Right lung (tissue), 10 donors: ENCODE results near the gene GALNT16. TPM values are rescaled to one million over a fixed set of nuclear protein-coding genes. Genes with fewer than 3 reads are reported as not detected.
A peak's percentile ranks its signal among the peaks of the same experiment; 100 is the strongest.
"Not testable (repeated sequence)": the region's sequence is repeated elsewhere in the genome, so short reads cannot be mapped to it uniquely, and the experiment has no call there.

ENCODE experiments used
- DNase-seq, 2 donors: peaks; one replicate each; pipeline ENCODE4 v3.0.0-alpha.2; 2013
- long read RNA-seq, 8 donors: transcript quantifications; one replicate each; lab custom pipeline, GENCODE V29; 2026
- polyA plus RNA-seq, 5 donors: library from polyadenylated mRNA; unstranded; fragments of 120-200 nt; gene quantifications; one replicate each; pipeline versions ENCODE4 v1.2.1 to v1.2.3, GENCODE V29; 2013; ENCODE audit warnings: inconsistent platforms in 1 of 5, low replicate concordance in 1 of 5; ENCODE audit not compliant: insufficient read length in 5 of 5, insufficient read depth in 1 of 5

The GALNT16 gene
- polyA plus RNA-seq, result 1 to 10 TPM; 3.5 to 5.0 (median 4.4) TPM
- long read RNA-seq, donor 1, result 0 reads
- long read RNA-seq, donor 2, result 0 reads
- long read RNA-seq, donor 3, result 0 reads
- long read RNA-seq, donor 4, result 0 reads
- long read RNA-seq, donor 5, result 0 reads
- long read RNA-seq, donor 6, result 0 reads
- long read RNA-seq, donor 7, full-length matches to known transcripts, result 1 of 1 reads
- long read RNA-seq, donor 7, partial matches to known transcripts, result 0 of 1 reads
- long read RNA-seq, donor 7, other reads (novel, unspliced or antisense), result 0 of 1 reads
- long read RNA-seq, donor 8, partial matches to known transcripts, result 0 of 1 reads
- long read RNA-seq, donor 8, other reads (novel, unspliced or antisense), result 0 of 1 reads

- no peak for DNase-seq
Measured at GRCh38 chr14:69259527-69260189, at the start of gene GALNT16. Gene GALNT16, plus strand, starts transcription at chr14:69260158. Its CDS starts 133 bp downstream, at chr14:69260291.

- DNase-seq, result no peak
Measured at GRCh38 chr14:69214393-69214792, 45.6 kb upstream of the GALNT16 start.

DNA sequence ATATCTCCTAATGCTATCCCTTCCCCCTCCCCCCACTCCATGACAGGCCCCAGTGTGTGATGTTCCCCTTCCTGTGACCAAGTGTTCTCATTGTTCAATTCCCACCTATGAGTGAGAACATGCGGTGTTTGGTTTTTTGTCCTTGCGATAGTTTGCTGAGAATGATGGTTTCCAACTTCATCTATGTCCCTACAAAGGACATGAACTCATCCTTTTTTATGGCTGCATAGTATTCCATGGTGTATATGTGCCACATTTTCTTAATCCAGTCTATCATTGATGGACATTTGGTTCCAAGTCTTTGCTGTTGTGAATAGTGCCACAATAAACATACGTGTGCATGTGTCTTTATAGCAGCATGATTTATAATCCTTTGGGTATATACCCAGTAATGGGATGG, 42.3 kb upstream of the GALNT16 start:
- not testable (repeated sequence) for DNase-seq

DNA sequence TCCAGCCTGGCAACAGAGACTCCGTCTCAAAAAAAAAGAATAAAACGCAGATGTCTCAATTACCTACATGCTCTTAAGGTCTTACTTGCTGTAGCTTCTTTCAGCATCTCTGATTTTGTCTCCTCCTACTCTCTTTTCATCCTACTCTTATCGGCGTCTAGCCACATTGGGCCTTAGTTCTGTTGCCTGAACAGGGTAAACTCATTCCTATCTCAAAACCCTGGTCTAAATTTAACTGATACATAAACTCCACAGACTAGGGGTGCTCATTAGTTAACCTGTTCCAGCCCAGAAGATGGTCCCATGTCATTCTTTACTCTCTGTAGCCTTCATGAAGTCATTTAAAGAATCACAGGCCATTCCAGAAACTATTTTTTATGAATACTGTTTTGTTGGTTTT, 35.0 kb upstream of the GALNT16 start:
- no peak for DNase-seq

GRCh38 chr14:69226178-69226577, 33.8 kb upstream of the GALNT16 start:
- DNase-seq, result no peak

GRCh38 chr14:69226736-69227135, 33.2 kb upstream of the GALNT16 start:
- DNase-seq, result no peak

DNA sequence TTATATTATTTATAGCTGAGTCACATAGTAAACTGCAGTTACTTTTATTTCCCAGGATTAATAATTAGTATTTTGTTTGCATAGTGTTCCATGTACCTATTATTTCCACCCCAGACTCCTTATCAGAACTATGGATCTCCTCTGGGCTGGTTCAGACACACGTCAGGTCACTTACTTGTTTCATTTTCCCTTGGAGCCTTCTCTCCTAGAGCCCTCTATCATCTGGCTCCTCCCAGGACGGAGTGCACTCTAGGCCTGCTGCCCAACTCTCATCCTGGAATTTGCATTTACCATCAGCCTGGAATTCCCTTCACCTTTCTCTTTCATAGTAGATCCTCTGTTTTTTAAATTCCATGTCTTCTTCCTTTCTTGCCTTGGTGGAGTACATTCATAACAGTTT, 28.5 kb upstream of the GALNT16 start:
- DNase-seq, result no peak

DNA sequence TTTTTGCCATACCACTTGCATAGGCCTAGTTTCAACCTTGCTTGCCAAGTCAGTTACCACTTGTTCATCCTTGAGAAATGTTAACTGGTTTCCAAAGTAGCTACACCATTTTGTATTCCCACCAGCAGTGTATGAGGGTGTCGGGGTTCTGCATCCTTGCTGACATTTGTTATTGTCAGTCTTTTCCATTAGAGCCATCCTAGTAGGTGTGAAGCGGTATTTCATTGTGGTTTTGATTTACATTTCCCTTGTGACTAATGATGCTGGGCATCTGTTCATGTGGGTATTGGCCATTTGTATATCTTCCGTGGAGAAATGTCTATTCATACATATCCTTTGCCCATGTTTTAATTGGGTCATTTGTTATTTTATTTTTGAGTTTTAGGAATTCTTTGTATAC, 27.6 kb upstream of the GALNT16 start:
- DNase-seq, result no peak

GRCh38 chr14:69234106-69234505, 25.9 kb upstream of the GALNT16 start:
- DNase-seq, result no peak

- DNase-seq, result no peak
Measured at GRCh38 chr14:69235708-69236107, 24.2 kb upstream of the GALNT16 start.

DNA sequence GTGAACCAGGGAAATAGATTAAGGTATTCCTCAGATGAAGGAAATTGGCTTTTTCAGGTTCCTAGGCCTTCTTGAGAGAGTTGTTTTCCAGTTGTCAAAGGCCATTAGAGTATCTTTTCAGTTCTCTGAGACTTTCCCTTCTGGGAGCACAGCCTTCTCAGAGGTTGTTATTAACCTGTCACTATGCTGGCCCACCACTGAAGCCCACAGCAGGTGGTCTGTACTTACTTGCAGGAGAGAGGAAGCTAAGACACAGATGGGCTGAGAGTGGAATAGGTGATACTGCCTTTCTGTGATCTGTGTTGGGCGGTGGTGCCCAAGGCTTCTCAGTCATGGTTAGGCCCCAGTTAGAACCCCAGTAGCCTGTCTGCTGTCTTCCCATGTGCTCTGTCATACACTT, 22.8 kb upstream of the GALNT16 start:
- no peak for DNase-seq

GRCh38 chr14:69237584-69237983, 22.4 kb upstream of the GALNT16 start:
- no peak for DNase-seq

DNA sequence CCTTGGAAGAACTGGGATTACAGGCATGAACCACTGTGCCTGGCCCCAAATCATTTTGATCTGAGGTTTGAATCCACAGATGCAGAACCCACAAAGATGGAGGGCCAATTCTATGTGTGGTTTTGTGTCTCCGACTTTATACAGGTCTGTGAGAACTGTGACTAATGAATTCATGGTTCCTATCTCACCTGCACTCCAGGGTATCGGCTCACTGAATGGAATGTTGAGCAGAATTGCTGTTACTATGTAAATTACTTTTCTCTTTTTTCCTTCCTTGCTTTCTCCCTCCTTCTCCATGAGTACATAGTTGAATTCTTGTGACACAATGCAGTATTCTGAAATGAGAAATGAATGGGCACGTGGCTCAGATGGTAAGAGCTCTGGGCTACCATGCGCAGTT, 21.1 kb upstream of the GALNT16 start:
- no peak for DNase-seq

DNA sequence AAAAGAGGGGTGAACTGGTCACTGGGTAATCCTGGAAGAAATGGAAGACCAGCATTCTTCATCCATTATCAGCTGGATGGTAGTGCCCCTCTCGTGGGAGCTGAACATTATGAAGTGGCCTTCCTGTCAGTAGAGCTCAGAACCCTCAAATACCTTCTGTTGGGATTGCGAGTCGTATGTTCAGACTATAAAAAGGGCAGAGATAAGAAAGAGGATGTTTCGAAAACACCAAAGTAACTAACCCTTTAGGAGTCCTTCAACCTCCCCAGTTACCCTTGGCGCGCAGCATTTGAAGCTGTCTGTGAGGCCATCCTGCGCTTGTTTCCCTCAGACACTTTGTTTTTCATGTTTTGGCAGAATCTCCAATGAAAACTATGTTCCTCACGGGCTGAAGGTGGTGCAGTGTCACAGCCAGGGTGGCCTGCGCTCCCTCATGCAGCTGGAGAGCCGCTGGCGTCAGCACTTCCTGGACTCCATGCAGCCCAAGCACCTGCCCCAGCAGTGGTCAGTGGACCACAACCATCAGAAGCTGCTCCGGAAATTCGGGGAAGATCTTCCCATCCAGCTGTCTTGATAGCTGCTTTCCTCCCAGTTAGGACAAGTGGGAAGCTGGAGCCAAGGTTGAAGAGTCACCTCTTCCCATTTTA, 19.3 kb upstream of the GALNT16 start:
- DNase-seq, result no peak

GRCh38 chr14:69241577-69241976, 18.4 kb upstream of the GALNT16 start:
- no peak for DNase-seq

DNA sequence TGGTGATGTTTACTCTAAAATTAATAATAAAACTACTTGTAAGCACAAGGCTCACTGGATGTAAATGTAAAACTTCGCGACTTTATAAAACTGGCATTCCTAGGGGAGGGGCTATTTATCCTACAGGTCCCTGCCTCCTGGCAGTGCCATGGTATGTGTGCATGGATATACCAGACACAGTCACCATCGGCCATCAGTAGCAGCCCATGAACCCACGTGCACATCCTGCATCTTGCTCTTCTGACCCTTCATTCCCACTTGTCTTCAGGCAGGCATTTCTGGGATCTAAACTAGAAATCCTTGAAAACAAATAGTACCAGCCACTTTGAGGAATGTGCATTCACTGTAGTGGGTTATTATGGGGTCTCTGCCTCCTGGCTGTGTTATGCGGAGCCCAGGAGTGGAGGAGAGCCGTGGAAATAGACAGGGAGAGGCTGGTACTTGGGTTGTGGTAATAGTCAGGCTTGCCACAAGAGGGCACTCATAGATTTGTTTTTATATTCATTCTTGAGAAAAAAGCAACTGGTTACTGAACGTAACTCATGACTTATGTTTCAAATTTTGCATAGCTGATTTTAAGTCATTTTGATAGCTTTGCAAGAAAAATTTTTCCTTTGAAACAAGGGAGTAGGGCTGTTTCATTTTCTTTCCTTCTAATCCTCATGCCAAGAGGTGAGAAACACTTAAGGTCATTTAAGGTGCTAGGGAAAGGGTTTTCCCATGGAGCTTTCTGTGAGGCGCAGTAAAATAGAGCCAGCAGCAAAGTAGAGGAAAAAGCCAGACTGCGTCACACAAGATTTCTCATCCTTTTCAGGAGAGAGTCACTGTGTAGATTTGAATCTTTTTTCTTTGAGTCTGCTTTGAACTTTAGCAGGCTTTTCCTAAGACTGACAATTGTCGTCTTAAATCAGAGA, 17.4 kb upstream of the GALNT16 start:
- peak; percentile 47 to 55 for DNase-seq

DNA sequence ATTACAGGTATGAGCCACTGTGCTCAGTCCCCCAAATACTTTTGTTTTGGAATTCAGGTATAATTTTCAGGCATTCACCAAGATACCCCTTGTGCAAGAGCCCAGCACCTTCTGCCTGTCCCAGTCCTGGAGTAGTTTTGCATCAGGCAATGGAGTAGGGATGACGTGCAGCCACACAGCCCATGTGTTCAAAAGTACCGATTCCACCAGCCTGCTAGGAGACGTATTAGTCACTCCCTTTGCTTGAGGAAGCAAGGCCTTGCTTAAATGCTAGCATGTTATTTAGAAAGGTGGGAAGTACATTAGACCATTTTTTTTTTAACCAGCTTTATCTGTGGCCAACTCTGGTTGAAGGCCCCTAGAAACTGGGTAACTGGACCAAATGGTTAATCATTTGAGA, 15.0 kb upstream of the GALNT16 start:
- DNase-seq, result no peak

DNA sequence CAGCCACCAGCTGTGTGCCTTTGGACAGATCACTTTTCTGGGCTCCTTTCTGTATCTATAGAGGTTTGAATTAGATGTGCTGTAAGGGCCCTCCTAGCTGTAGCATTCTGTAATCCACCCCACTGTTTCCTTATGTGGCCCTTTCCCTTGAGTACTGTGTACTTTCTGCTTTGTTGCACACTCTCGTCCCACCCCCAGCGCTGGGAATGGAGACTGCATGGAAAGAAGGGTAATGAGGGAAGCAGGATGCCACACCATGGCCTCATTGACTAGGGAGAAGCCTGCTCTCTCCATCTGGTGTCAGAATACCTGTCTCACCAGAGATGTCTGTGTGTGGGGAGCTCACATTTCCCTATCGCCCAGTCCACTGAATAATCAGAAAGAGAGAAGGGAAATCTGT, 13.6 kb upstream of the GALNT16 start:
- DNase-seq, result no peak

DNA sequence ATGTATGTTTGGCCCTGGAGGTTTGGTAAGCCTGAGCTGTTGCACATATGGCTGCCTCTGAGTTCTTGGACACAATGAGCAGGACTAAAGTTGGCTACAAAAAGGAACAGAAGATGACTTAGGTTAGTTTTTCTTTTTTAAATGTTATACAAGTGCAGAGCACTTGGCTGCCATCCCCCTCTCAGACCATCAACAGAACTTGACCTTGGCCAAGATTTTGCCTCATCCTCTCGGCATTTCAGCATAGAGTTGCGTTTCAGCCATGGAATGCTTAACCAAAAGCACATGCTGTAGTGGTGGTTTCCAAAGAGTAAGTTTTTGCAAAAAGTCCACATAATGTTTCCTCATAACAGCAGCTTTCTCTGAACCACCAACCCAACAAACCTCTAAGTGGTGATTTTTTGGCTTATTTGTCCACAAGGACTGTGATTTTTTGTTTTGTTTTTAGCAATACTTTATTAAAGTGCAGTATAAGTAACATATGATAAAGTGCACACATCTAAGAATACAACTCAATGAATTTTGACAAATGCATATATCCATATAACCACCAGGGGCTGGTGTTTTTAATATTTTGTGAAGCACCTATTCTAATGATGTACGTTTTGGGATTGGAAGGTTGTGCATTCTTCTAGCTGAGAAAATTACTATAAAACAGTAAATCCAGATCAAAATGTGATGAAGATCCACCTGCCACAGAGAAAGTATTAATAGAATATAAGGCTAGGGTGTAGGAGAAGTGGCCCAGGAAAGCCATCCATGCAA, 12.1 kb upstream of the GALNT16 start:
- no peak for DNase-seq

DNA sequence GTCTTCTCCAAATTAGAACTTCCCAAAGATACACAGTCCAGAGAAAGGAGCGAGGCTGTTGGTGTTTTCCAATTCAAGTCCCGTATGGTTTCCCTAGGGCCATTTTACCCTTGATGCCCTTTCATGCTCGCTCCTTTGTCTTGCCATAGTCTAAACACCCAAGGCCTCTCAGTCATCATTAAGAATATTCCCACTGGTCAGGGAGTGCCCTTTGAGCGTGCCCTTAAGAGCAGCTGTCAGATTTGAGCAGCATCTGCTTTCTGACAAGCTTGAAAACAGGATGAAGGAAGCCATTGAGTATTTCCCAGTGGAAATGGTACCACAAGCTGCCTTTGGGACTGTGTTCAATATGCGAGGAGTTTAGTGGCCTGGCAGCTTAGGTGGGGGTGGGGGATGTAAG, 10.4 kb upstream of the GALNT16 start:
- no peak for DNase-seq

- no peak for DNase-seq
Measured at GRCh38 chr14:69252851-69253250, 7.1 kb upstream of the GALNT16 start.
